Stimulated activated CD4-positive, alpha-beta T cell treated with anti-CD3 and anti-CD28 coated beads, TNF-alpha, amount 100 ng/mL, for 24 hours (primary cell): ENCODE data around the gene FHOD1.

Source experiments
- DNase-seq, 3 experiments: peaks; one replicate each; pipeline ENCODE4 v3.0.0-alpha.2; 2020; ENCODE audit warnings: low read depth in 3 of 3

FHOD1 gene

GRCh38 chr16:67234180-67234597 is 13.1 kb downstream of the FHOD1 start:
- no peak for DNase-seq

GRCh38 chr16:67233596-67233995 is 13.7 kb downstream of the FHOD1 start:
- no peak for DNase-seq

GRCh38 chr16:67230809-67231660 is 16.2 kb downstream of the FHOD1 start:
- DNase-seq, result no peak

GRCh38 chr16:67229906-67230808 is 17.1 kb downstream of the FHOD1 start:
- no peak for DNase-seq

- DNase-seq, result no peak
These were observed 18.4 kb downstream of the FHOD1 start for GRCh38 chr16:67228905-67229304.

GRCh38 chr16:67228034-67228785 is 19.1 kb downstream of the FHOD1 start:
- no peak for DNase-seq

- DNase-seq, result no peak
These were observed 19.7 kb downstream of the FHOD1 start for GRCh38 chr16:67227567-67227921.

GRCh38 chr16:67226804-67227566 is 20.3 kb downstream of the FHOD1 start, which contains the start of gene TMEM208:
TMEM208 (plus strand) TSS chr16:67227130; CDS start chr16:67227219, 89 bp downstream.
- DNase-seq, result peak; percentile 96 to 99 (median 98)

GRCh38 chr16:67226295-67226803 is 20.9 kb downstream of the FHOD1 start:
- no peak for DNase-seq

GRCh38 chr16:67223992-67224391 is 23.3 kb downstream of the FHOD1 start:
- DNase-seq, result no peak

- no peak for DNase-seq
These were observed 30.4 kb downstream of the FHOD1 start for GRCh38 chr16:67216612-67217490.

- DNase-seq, result no peak
These were observed 31.6 kb downstream of the FHOD1 start for GRCh38 chr16:67215706-67216105.

GRCh38 chr16:67213197-67214019 is 33.9 kb downstream of the FHOD1 start:
- no peak for DNase-seq

GRCh38 chr16:67212766-67213165 is 34.5 kb downstream of the FHOD1 start:
- DNase-seq, result no peak

- no peak for DNase-seq
These were observed 35.6 kb downstream of the FHOD1 start for GRCh38 chr16:67211674-67212073.

GRCh38 chr16:67210069-67210937 is 37.0 kb downstream of the FHOD1 start:
- no peak for DNase-seq

- DNase-seq, result no peak
These were observed 37.7 kb downstream of the FHOD1 start for GRCh38 chr16:67209565-67209964.
